Osteocyte (in vitro differentiated cells): ENCODE data around the gene LRIG1. TPM values are rescaled to one million over a fixed set of nuclear protein-coding genes. Genes with fewer than 3 reads are reported as not detected.

Source experiments
- DNase-seq: peaks from one replicate; pipeline ENCODE4 v3.0.0; 2021; ENCODE audit warnings: mixed read lengths; ENCODE audit not compliant: unreplicated experiment; ENCODE audit errors: extremely low spot score
- H3K27ac Mint-ChIP-seq: one replicate; pipeline ENCODE4 v1.8.0; 2021; ENCODE audit warnings: mild to moderate bottlenecking, mixed read lengths; ENCODE audit not compliant: unreplicated experiment
- H3K27me3 Mint-ChIP-seq: one replicate; pipeline ENCODE4 v1.8.0; 2021; ENCODE audit warnings: mixed read lengths; ENCODE audit not compliant: unreplicated experiment
- H3K36me3 Mint-ChIP-seq: one replicate; pipeline ENCODE4 v1.8.0; 2021; ENCODE audit warnings: mixed read lengths; ENCODE audit not compliant: unreplicated experiment
- H3K4me1 Mint-ChIP-seq: one replicate; pipeline ENCODE4 v1.8.0; 2021; ENCODE audit warnings: mixed read lengths; ENCODE audit not compliant: unreplicated experiment
- H3K4me3 Mint-ChIP-seq: one replicate; pipeline ENCODE4 v1.8.0; 2021; ENCODE audit warnings: mild to moderate bottlenecking, moderate library complexity, mixed read lengths; ENCODE audit not compliant: unreplicated experiment
- H3K9me3 Mint-ChIP-seq: one replicate; pipeline ENCODE4 v1.8.0; 2021; ENCODE audit warnings: mixed read lengths; ENCODE audit not compliant: unreplicated experiment
- total RNA-seq: library from RNA; stranded (reverse); gene quantifications from 2 replicates; pipeline ENCODE4 v1.2.1, GENCODE V29; 2021
- TF ChIP-seq, protein P1 (sequence below): fragments of 200-600 bp; sonication (generic); IDR thresholded peaks from 2 replicates; pipeline ENCODE4 v1.5.0; 2021; ENCODE audit warnings: antibody characterized with exemption, mild to moderate bottlenecking, moderate library complexity

LRIG1 gene
- total RNA-seq, 1 donor from 2014 or later, result 60.8 TPM

DNA sequence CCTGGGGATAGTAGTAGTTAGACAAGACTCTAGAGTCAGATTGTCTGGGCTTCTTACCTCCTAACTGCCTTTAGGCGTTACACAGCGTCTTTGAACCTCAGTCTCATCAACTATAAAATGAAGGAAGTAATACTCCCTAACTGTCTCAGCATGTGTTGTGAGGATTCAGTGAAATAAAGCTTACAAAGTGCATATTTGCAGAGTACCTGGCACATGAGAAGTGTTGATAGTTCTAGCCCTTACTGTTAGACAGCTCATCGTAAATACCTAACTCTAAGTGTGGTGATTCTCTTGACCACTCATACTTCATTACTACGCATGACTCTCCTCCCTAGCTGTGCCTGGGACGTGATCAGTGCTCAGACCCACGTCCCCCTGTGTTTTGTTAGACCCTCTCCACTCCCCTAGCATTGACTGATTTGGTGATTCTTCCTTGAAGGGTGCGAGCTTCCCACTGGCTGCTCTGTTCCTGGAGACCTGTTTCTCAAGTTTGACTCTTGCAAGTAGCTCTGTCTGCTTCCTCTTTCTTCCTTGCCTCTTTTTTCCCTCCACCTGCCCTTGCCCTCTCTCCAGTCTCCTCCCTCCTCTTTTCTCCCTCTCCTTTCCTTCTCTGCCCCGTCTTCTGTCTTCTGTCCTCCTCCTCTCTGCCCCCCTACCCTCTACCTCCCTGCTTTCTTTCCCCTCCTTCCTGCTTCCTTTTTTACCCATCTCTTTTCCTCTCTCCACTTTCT lies 155.8 kb downstream of the LRIG1 start:
- Mint-ChIP-seq H3K27me3 (no peaks in the 10 kb centered on the region), H3K9me3 (no peaks in the 10 kb centered on the region), H3K4me1 (peaks cover 50% of the 10 kb centered on the region), H3K4me3 (no peak overlapping the region), H3K27ac (peak overlapping the region; percentile 42), H3K36me3 (peaks cover 5% of the 10 kb centered on the region)
- TF ChIP-seq, protein P1, sequence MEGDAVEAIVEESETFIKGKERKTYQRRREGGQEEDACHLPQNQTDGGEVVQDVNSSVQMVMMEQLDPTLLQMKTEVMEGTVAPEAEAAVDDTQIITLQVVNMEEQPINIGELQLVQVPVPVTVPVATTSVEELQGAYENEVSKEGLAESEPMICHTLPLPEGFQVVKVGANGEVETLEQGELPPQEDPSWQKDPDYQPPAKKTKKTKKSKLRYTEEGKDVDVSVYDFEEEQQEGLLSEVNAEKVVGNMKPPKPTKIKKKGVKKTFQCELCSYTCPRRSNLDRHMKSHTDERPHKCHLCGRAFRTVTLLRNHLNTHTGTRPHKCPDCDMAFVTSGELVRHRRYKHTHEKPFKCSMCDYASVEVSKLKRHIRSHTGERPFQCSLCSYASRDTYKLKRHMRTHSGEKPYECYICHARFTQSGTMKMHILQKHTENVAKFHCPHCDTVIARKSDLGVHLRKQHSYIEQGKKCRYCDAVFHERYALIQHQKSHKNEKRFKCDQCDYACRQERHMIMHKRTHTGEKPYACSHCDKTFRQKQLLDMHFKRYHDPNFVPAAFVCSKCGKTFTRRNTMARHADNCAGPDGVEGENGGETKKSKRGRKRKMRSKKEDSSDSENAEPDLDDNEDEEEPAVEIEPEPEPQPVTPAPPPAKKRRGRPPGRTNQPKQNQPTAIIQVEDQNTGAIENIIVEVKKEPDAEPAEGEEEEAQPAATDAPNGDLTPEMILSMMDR, result no peak
- DNase-seq, result no peak

DNA sequence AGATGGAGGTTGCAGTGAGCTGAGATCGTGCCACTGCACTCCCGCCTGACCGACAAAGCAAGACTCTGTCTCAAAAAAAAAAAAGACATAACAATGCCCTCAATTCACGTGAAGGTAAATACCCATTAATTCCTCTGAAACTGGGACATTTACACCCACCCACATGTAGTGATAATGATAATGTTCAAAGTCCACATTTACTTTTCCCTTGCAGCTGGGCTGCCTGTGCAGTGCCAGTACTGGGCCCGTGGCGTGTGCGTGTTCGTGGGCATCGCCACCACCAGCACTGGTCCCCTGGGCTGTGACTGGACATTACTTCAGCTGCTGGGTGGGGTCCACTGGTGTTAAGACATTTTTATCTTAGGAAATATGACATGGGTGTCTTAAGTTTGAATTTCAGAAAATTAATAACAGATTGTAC lies 156.4 kb downstream of the LRIG1 start:
- no peak overlapping the region for H3K4me3 Mint-ChIP-seq
- no peaks in the 10 kb centered on the region for H3K9me3 Mint-ChIP-seq
- no peak for DNase-seq
- peaks cover 5% of the 10 kb centered on the region for H3K36me3 Mint-ChIP-seq
- TF ChIP-seq, protein P1, result no peak
- H3K27me3 Mint-ChIP-seq, result no peaks in the 10 kb centered on the region
- peaks cover 55% of the 10 kb centered on the region for H3K4me1 Mint-ChIP-seq
- H3K27ac Mint-ChIP-seq, result no peak overlapping the region

DNA sequence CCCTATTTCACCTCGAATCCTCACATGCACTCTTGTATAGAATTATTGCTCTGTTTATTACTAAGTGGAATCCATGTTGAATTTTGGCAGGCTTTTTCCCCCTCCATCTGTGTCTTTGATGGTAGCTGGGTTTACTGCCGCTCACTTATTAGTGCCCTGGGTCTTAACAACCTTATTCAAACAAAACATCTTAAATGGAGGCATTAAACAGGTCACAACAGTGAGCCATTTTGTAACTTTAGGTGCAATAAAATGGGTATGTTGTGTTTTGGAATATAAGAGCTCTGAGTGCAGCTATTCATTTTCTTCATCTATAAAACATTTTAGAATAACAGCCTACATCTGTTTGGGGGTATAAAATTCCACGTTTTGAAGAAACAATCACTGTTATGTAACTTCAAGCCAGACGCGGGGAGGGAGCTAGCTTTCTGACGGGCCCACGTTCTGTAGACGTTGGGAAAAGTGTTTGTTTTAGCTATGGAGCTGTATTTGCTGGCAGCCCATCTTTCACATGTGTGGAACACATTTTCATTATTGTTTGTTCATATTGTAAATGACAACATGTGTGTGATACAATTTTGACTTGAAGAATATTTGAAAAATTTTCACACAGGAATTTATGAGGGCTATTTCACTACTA lies 158.0 kb downstream of the LRIG1 start:
- TF ChIP-seq, protein P1, result no peak
- no peak overlapping the region for H3K27ac Mint-ChIP-seq
- no peaks in the 10 kb centered on the region for H3K27me3 Mint-ChIP-seq
- no peak for DNase-seq
- H3K4me1 Mint-ChIP-seq, result peaks cover 68% of the 10 kb centered on the region
- peaks cover 5% of the 10 kb centered on the region for H3K36me3 Mint-ChIP-seq
- no peak overlapping the region for H3K4me3 Mint-ChIP-seq
- peaks cover 5% of the 10 kb centered on the region for H3K9me3 Mint-ChIP-seq

- Mint-ChIP-seq H3K9me3 (peaks cover 5% of the 10 kb centered on the region), H3K36me3 (no peaks in the 10 kb centered on the region), H3K4me3 (no peak overlapping the region), H3K4me1 (peaks cover 69% of the 10 kb centered on the region), H3K27me3 (no peaks in the 10 kb centered on the region), H3K27ac (peak overlapping the region; percentile 62)
- no peak for DNase-seq
- TF ChIP-seq, protein P1, result no peak
These were observed 161.9 kb downstream of the LRIG1 start for GRCh38 chr3:66338927-66339326.

DNA sequence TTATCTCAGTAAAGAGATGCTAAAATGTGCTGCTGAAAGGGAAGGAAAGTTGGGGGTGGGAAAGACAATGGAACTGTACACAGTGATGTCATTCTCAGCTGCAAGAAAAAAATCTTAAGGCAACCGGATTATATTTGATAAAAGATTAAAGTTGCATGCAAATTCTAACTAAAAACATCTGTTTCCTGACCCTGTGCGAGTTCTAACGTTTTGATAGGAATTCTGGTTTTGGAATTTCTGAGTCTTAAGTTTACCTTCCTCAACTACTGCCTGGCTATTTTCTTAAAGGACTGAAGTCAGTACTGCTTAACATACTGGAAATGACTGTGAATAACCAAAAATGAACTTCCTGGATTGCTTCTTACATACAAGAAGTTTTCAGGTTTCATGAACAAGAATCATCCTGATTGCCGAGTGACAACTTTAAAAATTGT lies 164.5 kb downstream of the LRIG1 start:
- TF ChIP-seq, protein P1, result no peak
- peaks cover 58% of the 10 kb centered on the region for H3K4me1 Mint-ChIP-seq
- H3K36me3 Mint-ChIP-seq, result no peaks in the 10 kb centered on the region
- DNase-seq, result no peak
- H3K4me3 Mint-ChIP-seq, result peak overlapping the region; percentile 2
- no peaks in the 10 kb centered on the region for H3K27me3 Mint-ChIP-seq
- H3K27ac Mint-ChIP-seq, result peak overlapping the region; percentile 77
- H3K9me3 Mint-ChIP-seq, result peaks cover 5% of the 10 kb centered on the region
